ENCODE results near the gene S1PR3. TPM values are rescaled to one million over a fixed set of nuclear protein-coding genes. Genes with fewer than 3 reads are reported as not detected.

S1PR3 gene
- polyA plus RNA-seq, 2 of the 4 experiments (the other 2 are of a cell fraction): 26.4 to 33.7 TPM

- TF ChIP-seq CTCF (IDR thresholded peaks at IDR 0.05) (no peak), HDAC2 (IDR thresholded peaks at IDR 0.05) (no peak), HES2 (IDR thresholded peaks at IDR 0.05) (no peak), NPAS2 (CRISPR knock-in tag; IDR thresholded peaks at IDR 0.05; ENCODE audit: borderline replicate concordance) (no peak), JUN (IDR thresholded peaks at IDR 0.05) (no peak), TFCP2L1 (CRISPR knock-in tag; IDR thresholded peaks at IDR 0.05) (no peak), ESRRA (IDR thresholded peaks at IDR 0.05; ENCODE audit: borderline replicate concordance, low read length) (no peak), HOXB13 (CRISPR knock-in tag; IDR thresholded peaks at IDR 0.05; ENCODE audit: low read depth) (no peak), SREBF2 (IDR thresholded peaks at IDR 0.05) (no peak), MAX (IDR thresholded peaks at IDR 0.05) (no peak)
Measured at GRCh38 chr9:88983865-88984542, 7.3 kb upstream of the S1PR3 start (continued).

GRCh38 chr9:88984543-88984883 is 6.8 kb upstream of the S1PR3 start:
- peaks cover 3% of the 10 kb centered on the region; the same call in 1 of the 3 replicates for H3K9me3 ChIP-seq
- no peak for ATAC-seq
- no peak for TF ChIP-seq CHD4 (IDR thresholded peaks at IDR 0.05; ENCODE audit: borderline replicate concordance)
- no peak for TF ChIP-seq KDM1A (IDR thresholded peaks at IDR 0.05; ENCODE audit: low read depth)
- no peak for TF ChIP-seq RAD21 (conservative IDR thresholded peaks at IDR 0.05 in 1 of 2, IDR thresholded peaks at IDR 0.05 in 1 of 2)
- no peak for TF ChIP-seq EHF (CRISPR knock-in tag; IDR thresholded peaks at IDR 0.05)
- no peak for TF ChIP-seq NPAS2 (CRISPR knock-in tag; IDR thresholded peaks at IDR 0.05; ENCODE audit: borderline replicate concordance)
- no peak for FAIRE-seq
- DNase-seq (ENCODE audit: low read depth in 1 of 2, low spot score in 1 of 2): no peak
- H3K4me1 ChIP-seq: no peaks in the 10 kb centered on the region
- ChIA-PET POLR2A (no interaction called here), CTCF (no interaction called here)
- no peak overlapping the region for H3K27ac ChIP-seq
- no peak overlapping the region for H3K4me3 ChIP-seq
- H3K4me2 ChIP-seq: no peak overlapping the region
- WGBS (ENCODE audit: missing lambda C conversion rate): 83% methylated on average over 4 of the region's 4 CpGs

GRCh38 chr9:88985616-88986015 is 5.7 kb upstream of the S1PR3 start:
- Histone ChIP-seq H3K4me3 (no peak overlapping the region), H3K27ac (no peak overlapping the region), H3K4me1 (no peaks in the 10 kb centered on the region), H3K9me3 (peaks cover 3% of the 10 kb centered on the region; the same call in 1 of the 3 replicates), H3K4me2 (no peak overlapping the region)
- 7% methylated on average over 2 of the region's 2 CpGs for WGBS (ENCODE audit: missing lambda C conversion rate)
- no peak for TF ChIP-seq KDM5A (IDR thresholded peaks at IDR 0.05)
- no peak for TF ChIP-seq HMGXB4 (CRISPR knock-in tag; IDR thresholded peaks at IDR 0.05; ENCODE audit: borderline replicate concordance)
- no peak for TF ChIP-seq EHMT2 (IDR thresholded peaks at IDR 0.05; ENCODE audit: low read depth)
- TF ChIP-seq TFCP2L1 (CRISPR knock-in tag; IDR thresholded peaks at IDR 0.05): no peak
- no peak for TF ChIP-seq MAX (IDR thresholded peaks at IDR 0.05)
- TF ChIP-seq RARB (CRISPR knock-in tag; IDR thresholded peaks at IDR 0.05): no peak
- TF ChIP-seq ZFP36 (IDR thresholded peaks at IDR 0.05; ENCODE audit: borderline replicate concordance, partially characterized antibody): no peak
- TF ChIP-seq BCL3 (IDR thresholded peaks at IDR 0.05): no peak
- no peak for TF ChIP-seq ZC3H11A (IDR thresholded peaks at IDR 0.05)
- TF ChIP-seq NR3C1 (IDR thresholded peaks at IDR 0.05): no peak
- TF ChIP-seq SREBF2 (IDR thresholded peaks at IDR 0.05): no peak
- no peak for TF ChIP-seq RCOR1 (IDR thresholded peaks at IDR 0.05; ENCODE audit: low read depth, low read length)
- no peak for TF ChIP-seq POLR2AphosphoS2 (conservative IDR thresholded peaks at IDR 0.05; ENCODE audit: low read length)
- TF ChIP-seq FOSL2 (IDR thresholded peaks at IDR 0.05): no peak
- TF ChIP-seq FOSL2 (CRISPR knock-in tag; IDR thresholded peaks at IDR 0.05): no peak
- no peak for TF ChIP-seq HEYL (CRISPR knock-in tag; IDR thresholded peaks at IDR 0.05)
- TF ChIP-seq CTCF (IDR thresholded peaks at IDR 0.05): no peak
- no peak for FAIRE-seq
- DNase-seq (ENCODE audit: low read depth in 1 of 2, low spot score in 1 of 2): no peak
- CTCF ChIA-PET: no interaction called here
- POLR2A ChIA-PET: no interaction called here
- ATAC-seq: no peak

Data from A549 (cell line).